LNCaP clone FGC (cell line): Measurements from ENCODE around the gene CBX8.

Source experiments
- DNase-seq: peaks from one replicate; pipeline ENCODE4 v3.0.0-alpha.2; 2011; ENCODE audit warnings: low read depth
- H3K4me3 ChIP-seq: 2 replicates; pipeline ENCODE4 v1.5.1; 2011; ENCODE audit warnings: mild to moderate bottlenecking, low read depth, low read length, control low read depth
- CTCF ChIP-seq: IDR thresholded peaks from 2 replicates; pipeline ENCODE4 v1.5.1; 2012; ENCODE audit warnings: mild to moderate bottlenecking; ENCODE audit not compliant: control insufficient read depth, insufficient read depth; ENCODE audit errors: extremely low read depth

Gene CBX8

GRCh38 chr17:79748295-79749099, 48.4 kb downstream of the CBX8 start:
- no peak overlapping the region for H3K4me3 ChIP-seq
- no peak for TF ChIP-seq CTCF
- no peak for DNase-seq

- TF ChIP-seq CTCF, result no peak
- H3K4me3 ChIP-seq, result no peak overlapping the region
- DNase-seq, result no peak
These were observed 49.2 kb downstream of the CBX8 start for GRCh38 chr17:79747508-79748294.

GRCh38 chr17:79746889-79747507, 49.9 kb downstream of the CBX8 start:
- DNase-seq, result no peak
- TF ChIP-seq CTCF, result no peak
- no peak overlapping the region for H3K4me3 ChIP-seq

- no peak for DNase-seq
- no peak overlapping the region for H3K4me3 ChIP-seq
- TF ChIP-seq CTCF, result no peak
These were observed 51.2 kb downstream of the CBX8 start for GRCh38 chr17:79745641-79746105.

GRCh38 chr17:79743614-79744013, 53.3 kb downstream of the CBX8 start:
- H3K4me3 ChIP-seq, result no peak overlapping the region
- no peak for TF ChIP-seq CTCF
- DNase-seq, result no peak

- DNase-seq, result no peak
- TF ChIP-seq CTCF, result no peak
- no peak overlapping the region for H3K4me3 ChIP-seq
These were observed 53.9 kb downstream of the CBX8 start for GRCh38 chr17:79742951-79743476.
